Measurements from ENCODE around the gene CAVIN2. TPM values are rescaled to one million over a fixed set of nuclear protein-coding genes. Genes with fewer than 3 reads are reported as not detected.

Gene CAVIN2
- polyA plus RNA-seq, 1 donor (not counting 4 experiments of a cell fraction or from before 2014, with no cell fraction given) = 10.2 TPM

DNA sequence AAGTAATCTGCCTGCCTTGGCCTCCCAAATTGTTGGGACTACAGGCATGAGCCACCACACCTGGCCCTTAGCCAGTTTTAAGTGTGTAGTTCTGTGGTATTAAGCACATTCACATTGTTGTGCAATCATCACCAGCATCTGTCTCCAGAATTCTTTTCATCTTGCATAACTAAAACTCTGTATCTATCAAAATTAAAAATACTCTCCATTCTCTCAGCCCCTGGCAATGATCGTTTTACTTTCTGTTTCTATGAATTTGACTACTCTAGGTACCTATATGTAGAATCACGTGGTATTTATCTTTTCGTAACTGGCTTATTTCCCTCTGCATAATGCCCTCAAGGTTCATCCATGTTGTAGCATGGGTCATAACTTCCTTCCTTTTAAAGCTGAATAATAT lies 45.5 kb upstream of the CAVIN2 start:
- Histone ChIP-seq H3K79me2 (ENCODE audit: control insufficient read depth, insufficient read depth, low read length) (no peaks in the 10 kb centered on the region), H2AFZ (ENCODE audit: control insufficient read depth, low read length) (no peak overlapping the region), H3K4me2 (ENCODE audit: control insufficient read depth, extremely low read depth, insufficient read depth, low read depth, low read length) (peak overlapping the region; percentile 52), H3K4me1 (ENCODE audit: control insufficient read depth, extremely low read depth, insufficient read depth, low read length) (peaks cover 27% of the 10 kb centered on the region), H3K27ac (ENCODE audit: control insufficient read depth, insufficient read depth, low read length) (no peak overlapping the region), H4K20me1 (ENCODE audit: control insufficient read depth, extremely low read depth, insufficient read depth, low read length) (no peaks in the 10 kb centered on the region), H3K36me3 (ENCODE audit: control insufficient read depth in 2 of 2, extremely low read depth in 1 of 2, insufficient read depth in 2 of 2, low read length in 2 of 2) (no peaks in the 10 kb centered on the region), H3K9me1 (ENCODE audit: control insufficient read depth, extremely low read depth, insufficient read depth, low read length) (no peaks in the 10 kb centered on the region), H3K9me3 (ENCODE audit: control insufficient read depth, low read depth, low read length) (no peaks in the 10 kb centered on the region), H3K9ac (ENCODE audit: control insufficient read depth, extremely low read depth, insufficient read depth, low read length) (no peak overlapping the region), H3K27me3 (ENCODE audit: control insufficient read depth, extremely low read depth, insufficient read depth, low read length) (no peaks in the 10 kb centered on the region), H3K4me3 (ENCODE audit: control insufficient read depth in 2 of 3, extremely low read depth in 1 of 3, insufficient read depth in 2 of 3, low read depth in 1 of 3, low read length in 3 of 3) (no peak overlapping the region)
- peak; percentile 41 for DNase-seq (ENCODE audit: low read depth, low spot score)
- dilution Hi-C loops (cut with MboI; ENCODE audit: extremely low pct_ligation_motif_present, low sequenced_read_pairs) = no loop called here
- TF ChIP-seq, protein P1, sequence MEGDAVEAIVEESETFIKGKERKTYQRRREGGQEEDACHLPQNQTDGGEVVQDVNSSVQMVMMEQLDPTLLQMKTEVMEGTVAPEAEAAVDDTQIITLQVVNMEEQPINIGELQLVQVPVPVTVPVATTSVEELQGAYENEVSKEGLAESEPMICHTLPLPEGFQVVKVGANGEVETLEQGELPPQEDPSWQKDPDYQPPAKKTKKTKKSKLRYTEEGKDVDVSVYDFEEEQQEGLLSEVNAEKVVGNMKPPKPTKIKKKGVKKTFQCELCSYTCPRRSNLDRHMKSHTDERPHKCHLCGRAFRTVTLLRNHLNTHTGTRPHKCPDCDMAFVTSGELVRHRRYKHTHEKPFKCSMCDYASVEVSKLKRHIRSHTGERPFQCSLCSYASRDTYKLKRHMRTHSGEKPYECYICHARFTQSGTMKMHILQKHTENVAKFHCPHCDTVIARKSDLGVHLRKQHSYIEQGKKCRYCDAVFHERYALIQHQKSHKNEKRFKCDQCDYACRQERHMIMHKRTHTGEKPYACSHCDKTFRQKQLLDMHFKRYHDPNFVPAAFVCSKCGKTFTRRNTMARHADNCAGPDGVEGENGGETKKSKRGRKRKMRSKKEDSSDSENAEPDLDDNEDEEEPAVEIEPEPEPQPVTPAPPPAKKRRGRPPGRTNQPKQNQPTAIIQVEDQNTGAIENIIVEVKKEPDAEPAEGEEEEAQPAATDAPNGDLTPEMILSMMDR (optimal IDR thresholded peaks at IDR 0.05 in 1 of 3, IDR thresholded peaks at IDR 0.05 in 1 of 3, conservative IDR thresholded peaks at IDR 0.05 in 1 of 3; ENCODE audit: extremely low read depth in 1 of 3, insufficient read depth in 2 of 3, low read length in 3 of 3) = no peak
- no peak for TF ChIP-seq EZH2 (IDR thresholded peaks at IDR 0.05; ENCODE audit: low read length)
- FAIRE-seq = peak; percentile 78

DNA sequence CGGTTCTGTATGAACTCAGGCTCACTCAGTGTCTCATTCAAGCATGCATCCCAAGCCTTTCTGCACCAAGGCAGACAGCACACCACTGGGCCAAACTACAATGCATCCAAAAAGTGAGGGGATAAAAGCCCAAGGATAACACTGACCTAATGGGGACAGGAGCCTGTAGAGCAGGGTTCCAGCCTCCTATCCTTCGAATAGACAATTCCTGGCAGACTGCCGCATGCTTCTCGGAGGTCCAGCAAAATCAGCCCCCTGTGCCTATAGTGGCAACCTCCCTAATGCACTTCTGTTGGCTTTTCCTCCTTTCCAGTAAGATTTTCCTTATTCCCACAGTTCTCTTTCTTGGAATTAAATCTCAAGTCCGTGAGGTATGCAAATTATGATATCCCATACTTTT lies 44.8 kb upstream of the CAVIN2 start:
- no peak overlapping the region for H3K4me3 ChIP-seq (ENCODE audit: control insufficient read depth in 2 of 3, extremely low read depth in 1 of 3, insufficient read depth in 2 of 3, low read depth in 1 of 3, low read length in 3 of 3)
- peaks cover 27% of the 10 kb centered on the region for H3K4me1 ChIP-seq (ENCODE audit: control insufficient read depth, extremely low read depth, insufficient read depth, low read length)
- no peak overlapping the region for H3K27ac ChIP-seq (ENCODE audit: control insufficient read depth, insufficient read depth, low read length)
- DNase-seq (ENCODE audit: low read depth, low spot score) (no peak), FAIRE-seq (no peak)
- H3K4me2 ChIP-seq (ENCODE audit: control insufficient read depth, extremely low read depth, insufficient read depth, low read depth, low read length) = no peak overlapping the region
- no peaks in the 10 kb centered on the region for H3K9me1 ChIP-seq (ENCODE audit: control insufficient read depth, extremely low read depth, insufficient read depth, low read length)
- TF ChIP-seq, protein P1 (optimal IDR thresholded peaks at IDR 0.05 in 1 of 3, IDR thresholded peaks at IDR 0.05 in 1 of 3, conservative IDR thresholded peaks at IDR 0.05 in 1 of 3; ENCODE audit: extremely low read depth in 1 of 3, insufficient read depth in 2 of 3, low read length in 3 of 3) = no peak
- TF ChIP-seq EZH2 (IDR thresholded peaks at IDR 0.05; ENCODE audit: low read length) = no peak
- H3K36me3 ChIP-seq (ENCODE audit: control insufficient read depth in 2 of 2, extremely low read depth in 1 of 2, insufficient read depth in 2 of 2, low read length in 2 of 2) = no peaks in the 10 kb centered on the region
- no peaks in the 10 kb centered on the region for H4K20me1 ChIP-seq (ENCODE audit: control insufficient read depth, extremely low read depth, insufficient read depth, low read length)
- no peaks in the 10 kb centered on the region for H3K79me2 ChIP-seq (ENCODE audit: control insufficient read depth, insufficient read depth, low read length)
- dilution Hi-C loops (cut with MboI; ENCODE audit: extremely low pct_ligation_motif_present, low sequenced_read_pairs) = no loop called here
- no peaks in the 10 kb centered on the region for H3K9me3 ChIP-seq (ENCODE audit: control insufficient read depth, low read depth, low read length)
- no peak overlapping the region for H2AFZ ChIP-seq (ENCODE audit: control insufficient read depth, low read length)
- H3K27me3 ChIP-seq (ENCODE audit: control insufficient read depth, extremely low read depth, insufficient read depth, low read length) = no peaks in the 10 kb centered on the region
- no peak overlapping the region for H3K9ac ChIP-seq (ENCODE audit: control insufficient read depth, extremely low read depth, insufficient read depth, low read length)

Data from keratinocyte (primary cell).